HG02588 (cell line): Measurements from ENCODE around the gene GPR153.
"Not testable (repeated sequence)": the region's sequence is repeated elsewhere in the genome, so short reads cannot be mapped to it uniquely, and the experiment has no call there.

Source experiments
- ATAC-seq: cut with Tn5 transposase; IDR thresholded peaks from one replicate; pipeline ENCODE4 v1.9.1; 2021; ENCODE audit warnings: mild to moderate bottlenecking, moderate library complexity; ENCODE audit not compliant: unreplicated experiment

Gene GPR153

DNA sequence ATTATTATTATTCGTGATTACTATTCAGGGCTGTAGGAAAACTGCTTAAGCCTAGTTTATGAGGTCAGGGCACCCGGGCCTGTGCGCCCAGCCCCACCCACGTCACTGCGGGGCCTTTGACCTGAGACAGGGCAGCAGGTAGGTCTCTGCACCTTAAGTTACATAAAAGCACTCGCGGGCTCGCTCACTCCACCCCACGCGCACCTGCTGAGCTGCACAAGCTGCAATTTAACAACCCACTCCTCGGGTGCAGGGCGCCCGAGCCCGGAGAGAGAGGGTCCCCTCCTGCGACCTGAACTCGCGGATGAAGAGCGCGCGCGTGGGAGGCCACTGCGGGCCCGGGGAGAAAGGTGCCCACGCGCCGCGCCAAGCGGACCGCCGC lies 25.6 kb downstream of the GPR153 start:
- peak; percentile 15 for ATAC-seq

- ATAC-seq, result no peak
Measured at GRCh38 chr1:6234502-6235295, 26.2 kb downstream of the GPR153 start.

DNA sequence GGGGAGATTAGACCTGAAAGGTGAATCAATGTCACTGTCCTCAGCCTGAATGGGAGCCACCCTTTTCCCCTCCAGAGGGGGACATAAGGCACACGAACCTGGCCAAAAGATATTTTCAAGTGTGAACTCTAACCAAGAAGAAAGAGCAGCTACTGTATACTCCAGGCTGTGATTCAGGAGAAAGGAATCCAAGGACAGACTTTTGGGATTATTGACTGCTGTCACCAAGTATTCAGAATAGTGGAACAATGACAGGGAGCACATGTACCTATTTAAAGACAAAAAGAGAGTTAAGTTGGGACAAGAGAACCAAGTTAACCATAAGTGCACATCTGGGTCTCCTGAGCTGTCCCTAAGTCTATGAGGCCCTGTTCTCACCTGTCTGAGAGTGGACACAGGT lies 27.5 kb downstream of the GPR153 start:
- no peak for ATAC-seq

DNA sequence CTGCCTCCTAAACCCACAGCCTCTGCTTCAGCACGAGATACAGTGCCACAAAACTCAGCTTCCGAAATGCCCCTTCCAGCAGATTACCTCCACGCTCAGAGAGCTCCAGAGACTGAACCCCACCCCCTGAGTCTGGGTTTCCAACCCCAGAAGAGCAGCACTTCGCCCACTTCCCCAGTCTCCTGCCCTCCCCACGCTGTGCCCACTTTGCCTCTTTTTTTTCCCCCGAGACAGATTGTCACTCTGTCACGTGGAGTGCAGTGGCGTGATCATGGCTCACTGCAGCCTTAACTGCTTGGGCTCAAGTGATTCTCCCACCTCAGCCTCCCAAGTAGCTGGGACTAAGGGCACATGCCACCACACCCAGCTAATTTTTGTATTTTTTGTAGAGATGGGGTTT lies 35.2 kb downstream of the GPR153 start:
- ATAC-seq, result no peak

GRCh38 chr1:6224718-6225117 lies 36.2 kb downstream of the GPR153 start:
- ATAC-seq, result no peak

GRCh38 chr1:6223617-6224016 lies 37.3 kb downstream of the GPR153 start:
- ATAC-seq, result no peak

GRCh38 chr1:6222636-6223035 lies 38.3 kb downstream of the GPR153 start:
- no peak for ATAC-seq

GRCh38 chr1:6221210-6221784 lies 39.6 kb downstream of the GPR153 start:
- ATAC-seq, result no peak

GRCh38 chr1:6220236-6220635 lies 40.7 kb downstream of the GPR153 start:
- ATAC-seq, result no peak

GRCh38 chr1:6219641-6220040 lies 41.3 kb downstream of the GPR153 start:
- ATAC-seq, result not testable (repeated sequence)

- no peak for ATAC-seq
Measured at GRCh38 chr1:6218375-6219164, 42.3 kb downstream of the GPR153 start.

GRCh38 chr1:6212193-6212959 lies 48.5 kb downstream of the GPR153 start:
- no peak for ATAC-seq

GRCh38 chr1:6211731-6212130 lies 49.2 kb downstream of the GPR153 start:
- ATAC-seq, result no peak

DNA sequence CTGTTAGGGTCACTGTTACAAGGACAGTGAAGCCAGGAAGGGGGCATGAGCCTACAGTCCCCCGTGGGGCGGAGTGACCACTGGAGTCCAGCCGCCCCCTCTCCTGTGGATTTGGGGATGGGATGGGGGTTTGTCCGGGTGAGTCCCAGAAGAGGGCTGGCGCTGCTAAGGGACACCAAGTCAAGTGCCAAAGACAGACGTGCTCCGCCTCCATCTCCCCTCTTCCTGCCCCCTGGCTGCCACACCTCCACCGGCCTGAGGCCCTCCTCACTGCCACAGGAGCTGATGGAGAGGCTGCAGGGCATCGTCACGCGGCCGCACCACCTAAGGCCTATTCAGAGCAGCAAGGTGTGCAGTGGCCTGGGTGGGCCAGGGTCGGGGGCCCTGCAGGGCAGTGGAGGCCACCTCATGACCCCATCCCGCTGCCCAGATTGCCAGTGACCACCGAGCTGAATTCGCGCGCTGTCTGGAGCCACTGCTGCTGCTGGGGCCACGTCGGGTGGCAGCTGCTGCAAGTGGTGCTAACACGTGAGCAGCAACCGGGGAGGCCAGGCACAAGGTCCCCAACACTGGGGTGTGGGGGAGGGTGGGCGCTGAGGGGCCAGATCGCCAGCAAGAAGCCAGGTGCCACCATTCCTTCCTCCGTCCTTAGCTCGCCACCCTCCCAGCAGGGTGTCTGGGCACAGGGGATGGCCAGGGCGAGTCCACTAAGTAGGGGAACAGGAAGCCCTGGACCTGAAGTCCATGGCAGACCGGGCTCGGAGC lies 50.1 kb downstream of the GPR153 start:
- no peak for ATAC-seq

DNA sequence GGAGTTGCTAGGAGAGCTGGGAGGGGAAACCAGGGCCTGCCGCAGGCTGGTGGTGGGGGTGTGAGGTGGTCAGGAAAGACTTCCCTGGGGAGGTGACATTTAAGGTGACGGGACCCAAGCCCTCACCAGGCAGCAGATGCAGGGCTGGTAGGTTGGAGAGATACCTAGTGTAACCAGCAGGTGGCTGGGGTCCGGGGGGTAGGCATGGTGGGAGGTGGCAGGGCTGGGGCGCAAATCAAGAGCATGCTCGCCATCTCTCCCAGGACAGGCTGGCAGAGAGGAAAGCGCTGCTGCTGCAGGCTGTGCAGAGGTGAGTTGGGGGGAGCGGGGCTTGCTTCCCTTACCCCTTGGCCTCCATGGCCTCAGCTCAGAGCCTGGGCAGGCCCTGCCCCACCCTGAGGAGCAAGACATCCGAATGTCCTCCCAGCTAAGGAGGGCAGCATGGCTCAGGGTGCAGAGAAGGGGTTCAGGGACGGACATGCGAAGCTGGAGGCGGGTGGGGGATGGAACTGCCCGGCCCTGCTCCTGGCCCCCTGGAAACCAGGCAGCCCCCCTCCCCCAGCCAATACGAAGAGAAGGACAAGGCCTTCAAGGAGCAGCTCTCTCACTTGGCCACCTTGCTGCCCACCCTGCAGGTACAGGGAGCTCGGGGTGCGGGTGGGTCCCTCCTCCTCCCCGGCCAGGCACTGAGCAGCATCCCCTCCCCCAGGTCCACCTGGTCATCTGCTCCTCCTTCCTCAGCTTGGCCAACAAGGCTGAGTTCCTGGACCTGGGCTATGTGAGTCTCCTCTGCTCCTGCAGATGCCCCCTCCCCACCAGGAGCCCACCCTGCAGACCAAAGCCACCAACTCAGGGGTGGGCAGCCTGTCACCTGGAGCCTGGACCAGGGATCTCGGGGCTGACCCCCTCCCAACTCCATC lies 51.0 kb downstream of the GPR153 start:
- no peak for ATAC-seq

- no peak for ATAC-seq
Measured at GRCh38 chr1:6208723-6209660, 51.9 kb downstream of the GPR153 start.

GRCh38 chr1:6207921-6208320 lies 53.0 kb downstream of the GPR153 start:
- no peak for ATAC-seq
